Osteocyte (in vitro differentiated cells): ENCODE data around the gene CMTM4. TPM values are rescaled to one million over a fixed set of nuclear protein-coding genes. Genes with fewer than 3 reads are reported as not detected.
"Not testable (repeated sequence)": the region's sequence is repeated elsewhere in the genome, so short reads cannot be mapped to it uniquely, and the experiment has no call there.

Experiments used
- DNase-seq: peaks from one replicate; pipeline ENCODE4 v3.0.0; 2021; ENCODE audit warnings: mixed read lengths; ENCODE audit not compliant: unreplicated experiment; ENCODE audit errors: extremely low spot score
- H3K27ac Mint-ChIP-seq: one replicate; pipeline ENCODE4 v1.8.0; 2021; ENCODE audit warnings: mild to moderate bottlenecking, mixed read lengths; ENCODE audit not compliant: unreplicated experiment
- H3K27me3 Mint-ChIP-seq: one replicate; pipeline ENCODE4 v1.8.0; 2021; ENCODE audit warnings: mixed read lengths; ENCODE audit not compliant: unreplicated experiment
- H3K36me3 Mint-ChIP-seq: one replicate; pipeline ENCODE4 v1.8.0; 2021; ENCODE audit warnings: mixed read lengths; ENCODE audit not compliant: unreplicated experiment
- H3K4me1 Mint-ChIP-seq: one replicate; pipeline ENCODE4 v1.8.0; 2021; ENCODE audit warnings: mixed read lengths; ENCODE audit not compliant: unreplicated experiment
- H3K4me3 Mint-ChIP-seq: one replicate; pipeline ENCODE4 v1.8.0; 2021; ENCODE audit warnings: mild to moderate bottlenecking, moderate library complexity, mixed read lengths; ENCODE audit not compliant: unreplicated experiment
- H3K9me3 Mint-ChIP-seq: one replicate; pipeline ENCODE4 v1.8.0; 2021; ENCODE audit warnings: mixed read lengths; ENCODE audit not compliant: unreplicated experiment
- total RNA-seq: library from RNA; stranded (reverse); gene quantifications from 2 replicates; pipeline ENCODE4 v1.2.1, GENCODE V29; 2021
- TF ChIP-seq, protein P1 (sequence below): fragments of 200-600 bp; sonication (generic); IDR thresholded peaks from 2 replicates; pipeline ENCODE4 v1.5.0; 2021; ENCODE audit warnings: antibody characterized with exemption, mild to moderate bottlenecking, moderate library complexity

The CMTM4 gene
- total RNA-seq, 1 donor from 2014 or later, result 24.4 TPM

- Mint-ChIP-seq H3K36me3 (peaks cover 12% of the 10 kb centered on the region), H3K27ac (no peak overlapping the region), H3K4me3 (no peak overlapping the region), H3K27me3 (no peaks in the 10 kb centered on the region), H3K4me1 (peaks cover 7% of the 10 kb centered on the region), H3K9me3 (no peaks in the 10 kb centered on the region)
- DNase-seq, result no peak
- TF ChIP-seq, protein P1, sequence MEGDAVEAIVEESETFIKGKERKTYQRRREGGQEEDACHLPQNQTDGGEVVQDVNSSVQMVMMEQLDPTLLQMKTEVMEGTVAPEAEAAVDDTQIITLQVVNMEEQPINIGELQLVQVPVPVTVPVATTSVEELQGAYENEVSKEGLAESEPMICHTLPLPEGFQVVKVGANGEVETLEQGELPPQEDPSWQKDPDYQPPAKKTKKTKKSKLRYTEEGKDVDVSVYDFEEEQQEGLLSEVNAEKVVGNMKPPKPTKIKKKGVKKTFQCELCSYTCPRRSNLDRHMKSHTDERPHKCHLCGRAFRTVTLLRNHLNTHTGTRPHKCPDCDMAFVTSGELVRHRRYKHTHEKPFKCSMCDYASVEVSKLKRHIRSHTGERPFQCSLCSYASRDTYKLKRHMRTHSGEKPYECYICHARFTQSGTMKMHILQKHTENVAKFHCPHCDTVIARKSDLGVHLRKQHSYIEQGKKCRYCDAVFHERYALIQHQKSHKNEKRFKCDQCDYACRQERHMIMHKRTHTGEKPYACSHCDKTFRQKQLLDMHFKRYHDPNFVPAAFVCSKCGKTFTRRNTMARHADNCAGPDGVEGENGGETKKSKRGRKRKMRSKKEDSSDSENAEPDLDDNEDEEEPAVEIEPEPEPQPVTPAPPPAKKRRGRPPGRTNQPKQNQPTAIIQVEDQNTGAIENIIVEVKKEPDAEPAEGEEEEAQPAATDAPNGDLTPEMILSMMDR, result no peak
Measured at GRCh38 chr16:66635406-66635805, 61.1 kb downstream of the CMTM4 start.

DNA sequence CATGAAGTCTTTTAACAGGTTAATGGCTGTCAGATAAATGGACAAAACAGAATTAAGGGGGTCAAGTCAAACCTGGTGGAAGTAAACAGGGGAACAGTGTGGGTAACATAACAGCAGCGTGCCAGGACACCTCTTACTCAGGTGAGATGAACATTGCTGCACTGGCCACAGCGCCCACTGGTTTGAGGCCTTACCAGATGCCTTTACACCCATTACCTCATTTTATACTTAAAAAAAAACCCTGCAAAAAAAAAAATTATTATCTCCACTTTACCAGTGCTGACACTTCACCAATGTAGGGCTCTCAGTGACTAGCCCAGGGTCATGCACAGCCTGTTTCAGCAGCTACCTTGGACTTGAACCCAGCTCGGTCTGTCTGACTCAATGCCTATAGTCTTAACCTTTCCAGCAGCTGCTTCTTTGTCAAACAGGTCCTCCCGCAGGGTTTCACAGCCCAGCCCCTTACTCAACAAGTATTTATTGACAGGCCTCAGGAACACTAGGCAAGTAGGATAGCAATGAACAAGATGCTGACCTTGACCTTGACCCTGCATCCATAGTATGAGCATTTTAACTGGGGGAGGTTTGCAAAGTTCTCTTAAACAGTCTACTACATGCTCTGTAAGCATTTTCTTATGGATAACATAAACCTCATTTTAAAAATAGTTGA is 61.9 kb downstream of the CMTM4 start:
- Mint-ChIP-seq H3K4me1 (peaks cover 7% of the 10 kb centered on the region), H3K4me3 (no peak overlapping the region), H3K36me3 (peaks cover 12% of the 10 kb centered on the region), H3K9me3 (no peaks in the 10 kb centered on the region), H3K27me3 (no peaks in the 10 kb centered on the region), H3K27ac (no peak overlapping the region)
- DNase-seq, result no peak
- TF ChIP-seq, protein P1, result no peak

DNA sequence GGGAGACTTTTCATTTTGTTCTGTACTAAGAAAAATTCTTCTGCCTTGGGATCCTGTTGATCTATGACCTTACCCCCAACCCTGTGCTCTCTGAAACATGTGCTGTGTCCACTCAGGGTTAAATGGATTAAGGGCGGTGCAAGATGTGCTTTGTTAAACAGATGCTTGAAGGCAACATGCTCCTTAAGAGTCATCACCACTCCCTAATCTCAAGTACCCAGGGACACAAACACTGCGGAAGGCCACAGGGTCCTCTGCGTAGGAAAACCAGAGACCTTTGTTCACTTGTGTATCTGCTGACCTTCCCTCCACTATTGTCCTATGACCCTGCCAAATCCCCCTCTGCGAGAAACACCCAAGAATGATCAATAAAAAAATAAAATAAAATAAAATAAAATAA is 65.0 kb downstream of the CMTM4 start:
- not testable (repeated sequence) for H3K36me3 Mint-ChIP-seq, H3K4me3 Mint-ChIP-seq, DNase-seq, H3K27me3 Mint-ChIP-seq, H3K4me1 Mint-ChIP-seq, H3K9me3 Mint-ChIP-seq, H3K27ac Mint-ChIP-seq

- H3K9me3 Mint-ChIP-seq, H3K27ac Mint-ChIP-seq, H3K4me1 Mint-ChIP-seq, H3K4me3 Mint-ChIP-seq, H3K27me3 Mint-ChIP-seq, DNase-seq, H3K36me3 Mint-ChIP-seq: not testable (repeated sequence)
Measured at GRCh38 chr16:66630561-66631260, 65.8 kb downstream of the CMTM4 start.

DNA sequence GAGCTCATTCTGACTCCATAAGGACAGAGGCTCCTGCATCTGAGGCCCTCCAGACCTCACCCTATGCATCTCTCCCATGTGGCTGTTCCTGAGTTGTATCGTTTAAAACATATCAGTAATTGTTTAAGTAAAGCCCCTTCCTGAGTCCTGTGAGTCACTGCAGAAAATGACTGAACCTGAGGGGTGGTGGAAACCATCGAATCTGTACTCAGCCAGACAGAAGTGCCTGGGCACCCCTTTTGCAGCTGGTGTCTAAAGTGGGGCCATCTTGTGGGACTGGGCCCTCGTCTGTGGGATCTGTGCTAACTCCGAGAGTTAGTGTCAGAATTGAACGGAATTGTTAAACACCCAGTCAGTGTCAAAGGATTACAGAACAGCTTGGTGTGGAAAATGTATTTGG is 66.7 kb downstream of the CMTM4 start:
- Mint-ChIP-seq H3K4me3 (no peak overlapping the region), H3K4me1 (no peaks in the 10 kb centered on the region), H3K36me3 (peaks cover 3% of the 10 kb centered on the region), H3K27me3 (no peaks in the 10 kb centered on the region), H3K27ac (no peak overlapping the region), H3K9me3 (no peaks in the 10 kb centered on the region)
- DNase-seq, result no peak
- TF ChIP-seq, protein P1, result no peak

DNA sequence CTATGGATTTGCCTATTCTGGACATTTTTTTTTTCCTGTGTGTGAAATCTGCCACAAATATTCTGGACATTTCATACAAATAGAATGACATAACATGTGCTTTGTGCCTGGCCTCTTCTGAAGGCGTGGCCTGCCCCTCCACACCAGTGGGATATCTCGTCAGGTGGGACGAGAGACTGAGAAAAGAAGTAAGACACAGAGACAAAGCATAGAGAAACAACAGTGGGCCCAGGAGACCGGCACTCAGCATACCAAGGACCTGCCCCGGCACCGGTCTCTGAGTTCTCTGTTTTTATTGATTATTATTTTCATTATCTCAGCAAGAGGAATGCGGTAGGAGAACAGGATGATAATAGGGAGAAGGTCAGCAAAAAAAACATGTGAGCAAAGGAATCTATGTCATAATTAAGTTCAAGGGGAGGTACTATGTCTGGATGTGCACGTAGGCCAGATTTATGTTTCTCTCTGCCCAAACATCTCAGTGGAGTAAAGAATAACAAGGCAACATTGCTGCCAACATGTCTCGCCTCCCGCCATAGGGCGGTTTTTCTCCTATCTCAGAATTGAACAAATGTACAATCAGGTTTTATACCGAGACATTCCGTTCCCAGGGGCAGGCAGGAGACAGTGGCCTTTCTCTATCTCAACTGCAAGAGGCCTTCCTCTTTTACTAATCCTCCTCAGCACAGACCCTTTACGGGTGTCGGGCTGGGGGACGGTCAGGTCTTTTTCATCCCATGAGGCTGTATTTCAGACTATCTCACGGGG is 68.7 kb downstream of the CMTM4 start:
- not testable (repeated sequence) for H3K4me1 Mint-ChIP-seq, H3K4me3 Mint-ChIP-seq, H3K27ac Mint-ChIP-seq, DNase-seq, H3K9me3 Mint-ChIP-seq, H3K27me3 Mint-ChIP-seq, H3K36me3 Mint-ChIP-seq
